Sigmoid colon (tissue), 4 donors: Measurements from ENCODE around the gene TMEM132D.

ENCODE experiments used
- EP300 ChIP-seq, 4 donors: sonication (generic); formaldehyde crosslinking; IDR thresholded peaks; one replicate each; pipeline ENCODE4 v1.6.1; 2017; ENCODE audit warnings: antibody characterized with exemption in 4 of 4
- TF ChIP-seq, protein P1 (sequence below), 4 experiments: fragments of 450-650 bp in 3 of 4; fragments of 200-600 bp in 1 of 4; IDR thresholded peaks; one replicate each; pipeline ENCODE4 v1.5.1; 2016 to 2019; ENCODE audit warnings: antibody characterized with exemption in 4 of 4, mild to moderate bottlenecking in 3 of 4, moderate library complexity in 2 of 4

DNA sequence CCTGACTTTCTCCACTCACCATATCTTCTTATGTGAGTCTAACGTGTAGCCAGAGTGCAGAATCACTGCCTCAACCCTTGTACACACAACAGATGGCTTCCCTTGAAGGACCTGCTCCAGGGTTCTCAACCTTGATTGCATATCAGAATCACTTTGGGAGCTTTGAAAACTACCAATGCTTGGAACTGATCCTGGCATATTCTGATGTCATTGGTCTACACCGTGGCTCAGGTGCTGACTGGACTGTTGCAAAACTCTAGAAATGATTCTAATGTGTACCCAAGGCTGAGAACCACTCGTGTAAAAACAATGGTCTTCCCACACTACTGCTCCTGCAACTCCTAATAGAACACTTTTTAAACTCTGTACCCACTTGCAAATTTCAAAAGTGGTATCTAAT is 18.5 kb downstream of the TMEM132D start:
- TF ChIP-seq EP300 (IDR thresholded peaks at IDR 0.05): no peak
- TF ChIP-seq, protein P1, sequence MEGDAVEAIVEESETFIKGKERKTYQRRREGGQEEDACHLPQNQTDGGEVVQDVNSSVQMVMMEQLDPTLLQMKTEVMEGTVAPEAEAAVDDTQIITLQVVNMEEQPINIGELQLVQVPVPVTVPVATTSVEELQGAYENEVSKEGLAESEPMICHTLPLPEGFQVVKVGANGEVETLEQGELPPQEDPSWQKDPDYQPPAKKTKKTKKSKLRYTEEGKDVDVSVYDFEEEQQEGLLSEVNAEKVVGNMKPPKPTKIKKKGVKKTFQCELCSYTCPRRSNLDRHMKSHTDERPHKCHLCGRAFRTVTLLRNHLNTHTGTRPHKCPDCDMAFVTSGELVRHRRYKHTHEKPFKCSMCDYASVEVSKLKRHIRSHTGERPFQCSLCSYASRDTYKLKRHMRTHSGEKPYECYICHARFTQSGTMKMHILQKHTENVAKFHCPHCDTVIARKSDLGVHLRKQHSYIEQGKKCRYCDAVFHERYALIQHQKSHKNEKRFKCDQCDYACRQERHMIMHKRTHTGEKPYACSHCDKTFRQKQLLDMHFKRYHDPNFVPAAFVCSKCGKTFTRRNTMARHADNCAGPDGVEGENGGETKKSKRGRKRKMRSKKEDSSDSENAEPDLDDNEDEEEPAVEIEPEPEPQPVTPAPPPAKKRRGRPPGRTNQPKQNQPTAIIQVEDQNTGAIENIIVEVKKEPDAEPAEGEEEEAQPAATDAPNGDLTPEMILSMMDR (IDR thresholded peaks at IDR 0.05): no peak
